Smooth muscle cell (in vitro differentiated cells): ENCODE results near the gene PHOSPHO2. TPM values are rescaled to one million over a fixed set of nuclear protein-coding genes. Genes with fewer than 3 reads are reported as not detected.

Experiments used
- DNase-seq: peaks from one replicate; lab custom pipeline; 2025; ENCODE audit not compliant: unreplicated experiment; lab: John Stamatoyannopoulos, UW
- H2AFZ ChIP-seq: fragments of 200-600 bp; sonication (generic); 2 replicates; pipeline ENCODE4 v1.6.0; 2016; ENCODE audit warnings: antibody characterized with exemption, low read depth, mild to moderate bottlenecking
- H3F3A ChIP-seq: fragments of 200-600 bp; sonication (generic); 2 replicates; pipeline ENCODE4 v1.6.0; 2017; ENCODE audit warnings: antibody characterized with exemption, low read depth
- H3K27ac ChIP-seq: fragments of 200-600 bp; sonication (generic); 2 replicates; pipeline ENCODE4 v1.5.1; 2016; ENCODE audit warnings: low read depth, mild to moderate bottlenecking
- H3K27me3 ChIP-seq: fragments of 200-600 bp; sonication (generic); 2 replicates; pipeline ENCODE4 v1.6.1; 2016; ENCODE audit warnings: low read depth, mild to moderate bottlenecking
- H3K36me3 ChIP-seq: fragments of 200-600 bp; sonication (generic); 2 replicates; pipeline ENCODE4 v1.5.1; 2016; ENCODE audit warnings: low read depth
- H3K4me1 ChIP-seq: fragments of 200-600 bp; sonication (generic); 2 replicates; pipeline ENCODE4 v1.5.1; 2016; ENCODE audit warnings: low read depth
- H3K4me2 ChIP-seq: fragments of 200-600 bp; sonication (generic); 2 replicates; pipeline ENCODE4 v1.6.0; 2016; ENCODE audit warnings: mild to moderate bottlenecking
- H3K4me3 ChIP-seq: fragments of 200-600 bp; sonication (generic); 2 replicates; pipeline ENCODE4 v1.5.1; 2016; ENCODE audit warnings: mild to moderate bottlenecking
- H3K79me2 ChIP-seq: fragments of 200-600 bp; sonication (generic); 2 replicates; pipeline ENCODE4 v1.6.0; 2016; ENCODE audit warnings: low read depth, mild to moderate bottlenecking
- H3K9ac ChIP-seq: fragments of 200-600 bp; sonication (generic); 2 replicates; pipeline ENCODE4 v1.6.0; 2016; ENCODE audit warnings: low read depth
- H3K9me3 ChIP-seq: fragments of 200-600 bp; sonication (generic); replicated peaks from 2 replicates; pipeline ENCODE4 v1.5.1; 2016; ENCODE audit warnings: low read depth
- H4K20me1 ChIP-seq: fragments of 200-600 bp; sonication (generic); 2 replicates; pipeline ENCODE4 v1.6.0; 2016; ENCODE audit warnings: low read depth
- WGBS: methylation state at CpG from one replicate; pipeline ENCODE4 v1.1.7; 2016; ENCODE audit warnings: low lambda C conversion rate; 5-methylcytosine and 5-hydroxymethylcytosine counted together
- polyA plus RNA-seq: library from polyadenylated mRNA; unstranded; fragments of >200 nt; fragmentation: Nextera tagmentation; extraction: Ambion mirVana; gene quantifications from 2 replicates; pipeline ENCODE4 v1.2.1, GENCODE V29; 2016
- total RNA-seq: library from RNA; depleted of rRNA; stranded (reverse); fragments of >200 nt; gene quantifications from 2 replicates; pipeline ENCODE4 v1.2.3, GENCODE V29; 2014
- TF ChIP-seq, protein P1 (sequence below): fragments of 200-600 bp; sonication (generic); IDR thresholded peaks from 2 replicates; pipeline ENCODE4 v1.5.1; 2017; ENCODE audit warnings: borderline replicate concordance, mild to moderate bottlenecking, antibody characterized with exemption; ENCODE audit not compliant: insufficient read depth, poor library complexity, severe bottlenecking

Gene PHOSPHO2
- total and polyA plus RNA-seq, 2 experiments from 2014 or later, result 0.45 to 0.74 TPM

DNA sequence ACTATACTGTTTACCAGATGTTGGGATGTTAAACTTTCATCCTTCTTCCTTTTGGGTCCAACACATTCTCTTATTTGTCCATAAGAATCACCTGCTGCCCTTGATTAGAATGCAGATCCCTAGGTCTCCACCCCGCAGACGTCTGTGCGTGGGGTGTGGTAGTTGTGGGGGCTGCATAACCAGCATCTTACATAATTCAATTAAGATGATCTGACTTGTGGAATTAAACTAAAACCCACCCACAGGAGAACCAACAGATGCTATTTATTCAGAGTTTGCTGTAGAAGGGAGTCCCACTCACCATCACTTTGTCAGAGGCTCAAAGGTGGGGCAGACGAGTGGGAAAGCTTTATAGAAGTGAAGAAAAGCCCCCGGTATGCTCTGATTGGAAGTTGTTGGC lies 37.8 kb downstream of the PHOSPHO2 start:
- Histone ChIP-seq H3K4me2 (no peak overlapping the region), H3K9me3 (no peaks in the 10 kb centered on the region), H3K36me3 (no peaks in the 10 kb centered on the region), H2AFZ (no peak overlapping the region), H3K4me1 (peaks cover 6% of the 10 kb centered on the region), H3K27me3 (peaks cover 18% of the 10 kb centered on the region), H4K20me1 (no peaks in the 10 kb centered on the region), H3K27ac (no peak overlapping the region), H3K4me3 (no peak overlapping the region), H3K79me2 (no peaks in the 10 kb centered on the region), H3F3A (no peaks in the 10 kb centered on the region), H3K9ac (no peak overlapping the region)
- WGBS, result 71% methylated on average over 5 of the region's 5 CpGs
- TF ChIP-seq, protein P1, sequence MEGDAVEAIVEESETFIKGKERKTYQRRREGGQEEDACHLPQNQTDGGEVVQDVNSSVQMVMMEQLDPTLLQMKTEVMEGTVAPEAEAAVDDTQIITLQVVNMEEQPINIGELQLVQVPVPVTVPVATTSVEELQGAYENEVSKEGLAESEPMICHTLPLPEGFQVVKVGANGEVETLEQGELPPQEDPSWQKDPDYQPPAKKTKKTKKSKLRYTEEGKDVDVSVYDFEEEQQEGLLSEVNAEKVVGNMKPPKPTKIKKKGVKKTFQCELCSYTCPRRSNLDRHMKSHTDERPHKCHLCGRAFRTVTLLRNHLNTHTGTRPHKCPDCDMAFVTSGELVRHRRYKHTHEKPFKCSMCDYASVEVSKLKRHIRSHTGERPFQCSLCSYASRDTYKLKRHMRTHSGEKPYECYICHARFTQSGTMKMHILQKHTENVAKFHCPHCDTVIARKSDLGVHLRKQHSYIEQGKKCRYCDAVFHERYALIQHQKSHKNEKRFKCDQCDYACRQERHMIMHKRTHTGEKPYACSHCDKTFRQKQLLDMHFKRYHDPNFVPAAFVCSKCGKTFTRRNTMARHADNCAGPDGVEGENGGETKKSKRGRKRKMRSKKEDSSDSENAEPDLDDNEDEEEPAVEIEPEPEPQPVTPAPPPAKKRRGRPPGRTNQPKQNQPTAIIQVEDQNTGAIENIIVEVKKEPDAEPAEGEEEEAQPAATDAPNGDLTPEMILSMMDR, result no peak
- DNase-seq, result no peak

DNA sequence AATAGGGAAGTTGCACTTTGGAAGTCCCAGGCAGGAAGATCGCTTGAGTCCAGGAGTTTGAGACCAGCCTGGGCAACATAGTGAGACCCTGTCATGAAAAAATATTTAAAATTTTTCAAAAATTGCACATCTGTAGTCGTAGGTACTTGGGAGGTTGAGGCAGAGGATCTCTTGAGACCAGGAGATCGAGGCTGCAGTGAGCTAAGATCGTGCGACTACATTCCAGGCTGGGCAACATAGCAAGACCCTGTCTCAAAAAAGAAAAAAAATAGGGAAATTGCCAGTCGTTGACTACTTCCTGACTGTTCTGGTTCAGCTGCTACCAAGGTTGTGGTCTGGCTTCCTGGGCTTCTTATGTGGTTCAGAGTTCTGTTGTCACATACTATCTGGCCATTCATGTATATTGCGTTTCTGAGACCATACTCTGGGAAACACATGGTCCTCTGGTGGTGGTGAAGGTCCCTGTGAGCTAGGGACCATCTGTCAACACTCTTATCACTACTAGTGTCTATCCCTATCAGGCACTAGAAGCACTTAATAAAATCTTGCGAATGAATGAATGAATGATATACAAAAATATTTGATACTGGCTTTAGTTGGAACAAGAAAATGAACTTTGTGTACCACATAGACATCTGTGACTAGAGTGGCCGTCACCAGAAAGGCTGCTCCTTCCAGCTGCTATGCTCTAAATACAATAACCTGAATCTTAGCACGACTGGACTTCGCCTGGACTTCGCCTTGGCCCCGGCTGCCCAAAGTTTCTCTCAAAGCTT lies 38.5 kb downstream of the PHOSPHO2 start:
- no peak overlapping the region for H3K9ac ChIP-seq
- no peaks in the 10 kb centered on the region for H3F3A ChIP-seq
- peaks cover 6% of the 10 kb centered on the region for H3K4me1 ChIP-seq
- no peaks in the 10 kb centered on the region for H3K79me2 ChIP-seq
- 63% methylated on average over 13 of the region's 13 CpGs for WGBS
- H3K9me3 ChIP-seq, result no peaks in the 10 kb centered on the region
- peak overlapping the region; percentile 96 for H2AFZ ChIP-seq
- peaks cover 18% of the 10 kb centered on the region for H3K27me3 ChIP-seq
- peak overlapping the region; percentile 81 for H3K4me3 ChIP-seq
- no peaks in the 10 kb centered on the region for H3K36me3 ChIP-seq
- no peak for DNase-seq
- H3K4me2 ChIP-seq, result peak overlapping the region; percentile 99
- TF ChIP-seq, protein P1, result no peak
- H4K20me1 ChIP-seq, result no peaks in the 10 kb centered on the region
- H3K27ac ChIP-seq, result no peak overlapping the region

DNA sequence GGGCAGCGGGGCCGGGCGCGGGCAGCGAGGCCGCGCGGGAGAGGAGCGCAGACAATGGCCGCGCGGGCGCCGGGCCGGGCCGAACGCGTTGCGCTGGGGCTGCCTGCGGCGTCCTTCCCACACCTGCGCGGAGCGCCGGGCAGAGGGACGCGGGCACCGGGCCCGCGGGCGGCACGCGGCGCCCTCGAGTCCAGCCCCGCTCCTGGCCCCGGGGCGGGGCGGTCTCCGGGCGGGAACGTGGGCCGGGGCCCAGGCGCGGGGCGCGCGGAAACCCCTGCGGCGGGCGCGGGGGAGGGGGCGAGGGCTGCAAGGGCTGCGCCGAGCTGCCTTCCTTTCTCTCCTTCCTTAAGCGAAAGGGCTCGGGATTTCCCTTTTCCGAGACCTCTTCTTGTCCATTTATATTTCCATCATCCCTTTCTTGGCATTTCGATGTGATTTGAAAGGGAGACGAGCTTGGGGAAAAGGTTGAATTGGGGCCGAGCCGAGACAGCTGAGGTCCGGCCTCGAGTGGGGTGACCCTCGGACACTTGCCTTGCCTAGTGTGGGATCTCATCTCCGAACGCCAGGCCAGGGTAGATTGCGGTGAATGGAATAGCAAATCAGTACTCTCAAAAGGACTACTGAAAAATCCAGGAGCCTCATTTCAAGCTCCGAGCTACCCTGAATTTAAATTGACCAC lies 40.0 kb downstream of the PHOSPHO2 start:
- H3F3A ChIP-seq, result no peaks in the 10 kb centered on the region
- no peak overlapping the region for H3K27ac ChIP-seq
- peak overlapping the region; percentile 81 for H2AFZ ChIP-seq
- H3K4me1 ChIP-seq, result peaks cover 6% of the 10 kb centered on the region
- H3K4me3 ChIP-seq, result peak overlapping the region; percentile 81
- TF ChIP-seq, protein P1, result no peak
- no peak overlapping the region for H3K9ac ChIP-seq
- peak overlapping the region; percentile 99 for H3K4me2 ChIP-seq
- no peaks in the 10 kb centered on the region for H3K9me3 ChIP-seq
- no peaks in the 10 kb centered on the region for H3K36me3 ChIP-seq
- H4K20me1 ChIP-seq, result no peaks in the 10 kb centered on the region
- peaks cover 18% of the 10 kb centered on the region for H3K27me3 ChIP-seq
- DNase-seq, result no peak
- WGBS, result 1% methylated on average over 40 of the region's 69 CpGs
- H3K79me2 ChIP-seq, result no peaks in the 10 kb centered on the region
